Thoracic aorta (tissue), 2 donors: ENCODE results near the gene GATB. TPM values are rescaled to one million over a fixed set of nuclear protein-coding genes. Genes with fewer than 3 reads are reported as not detected.

Source experiments
- ATAC-seq: fragments of 150-250 bp; one replicate; pipeline ENCODE4 v1.8.0; 2017; ENCODE audit warnings: low read depth; ENCODE audit not compliant: insufficient number of reproducible peaks, low FRiP score
- DNase-seq: peaks from one replicate; pipeline ENCODE4 v3.0.0-alpha.2; 2020; ENCODE audit warnings: low spot score
- H3K27ac ChIP-seq, 2 donors: fragments of 200-600 bp; sonication (generic); 1 replicate in 1 of 2; 2 replicates in 1 of 2; pipeline ENCODE4 v1.5.1; 2016; ENCODE audit warnings: mild to moderate bottlenecking in 2 of 2, moderate library complexity in 2 of 2
- H3K27me3 ChIP-seq: fragments of 200-600 bp; sonication (generic); replicated peaks from 2 replicates; pipeline ENCODE4 v1.6.0; 2016; ENCODE audit warnings: mild to moderate bottlenecking; ENCODE audit not compliant: insufficient read depth
- H3K36me3 ChIP-seq: fragments of 200-600 bp; sonication (generic); one replicate; pipeline ENCODE4 v1.5.1; 2016
- H3K4me1 ChIP-seq, 2 donors: fragments of 200-600 bp; sonication (generic); 1 replicate in 1 of 2; 2 replicates in 1 of 2; pipeline versions ENCODE4 v1.5.1 to v1.6.0; 2016; ENCODE audit warnings: low read depth in 2 of 2, mild to moderate bottlenecking in 1 of 2; ENCODE audit not compliant: control insufficient read depth in 1 of 2
- H3K4me3 ChIP-seq: fragments of 200-600 bp; sonication (generic); 2 replicates; pipeline ENCODE4 v1.5.1; 2016; ENCODE audit warnings: mild to moderate bottlenecking
- H3K9me3 ChIP-seq: fragments of 200-600 bp; sonication (generic); 2 replicates; pipeline ENCODE4 v1.5.1; 2016
- total RNA-seq, 2 donors: library from RNA; depleted of rRNA; stranded (reverse); fragments of >200 nt; gene quantifications; one replicate each; pipeline versions ENCODE4 v1.1.0 to v1.2.3, GENCODE V29; 2016
- TF ChIP-seq, protein P1 (sequence below): fragments of 200-600 bp; sonication (generic); IDR thresholded peaks from one replicate; pipeline ENCODE4 v1.5.1; 2019; ENCODE audit warnings: antibody characterized with exemption

Gene GATB
- total RNA-seq, 2 donors from 2014 or later: 7.7 to 27.2 TPM

DNA sequence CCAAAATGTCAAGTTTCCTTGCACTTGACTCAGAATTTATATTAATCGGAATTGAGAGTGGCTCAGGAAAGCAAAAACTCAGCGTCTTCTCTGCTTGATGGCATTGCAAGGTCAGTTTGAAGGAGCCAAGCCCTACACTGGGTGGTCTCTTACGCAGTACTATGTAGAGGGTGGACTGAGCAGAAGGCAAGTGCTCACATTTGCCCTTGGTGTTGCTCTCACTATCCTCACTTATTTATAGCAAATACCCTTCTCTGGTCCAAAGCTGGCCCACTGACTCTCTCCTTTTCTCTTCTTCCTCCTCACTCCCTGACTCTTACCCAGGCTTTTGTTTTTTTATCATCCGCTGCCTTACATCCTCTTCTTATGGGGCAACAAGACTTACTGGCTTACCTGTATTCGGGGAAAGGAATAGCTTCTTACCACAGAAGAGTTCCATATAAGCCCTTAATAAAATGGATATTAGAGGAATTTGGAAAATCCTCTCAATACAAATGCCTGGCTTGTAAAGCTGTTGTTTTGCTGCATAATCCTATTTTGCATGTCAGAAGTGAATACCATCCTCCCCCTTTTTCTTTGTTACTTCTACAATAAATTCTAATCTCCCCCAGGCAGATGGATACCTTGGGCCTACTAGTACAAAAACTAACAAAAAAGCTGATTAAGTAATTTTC is 24.8 kb upstream of the GATB start:
- Histone ChIP-seq H3K27me3 (no peaks in the 10 kb centered on the region), H3K27ac (no peak overlapping the region), H3K4me1 (no peaks in the 10 kb centered on the region), H3K4me3 (no peak overlapping the region), H3K36me3 (no peaks in the 10 kb centered on the region), H3K9me3 (no peaks in the 10 kb centered on the region)
- DNase-seq (no peak), ATAC-seq (no peak)
- TF ChIP-seq, protein P1, sequence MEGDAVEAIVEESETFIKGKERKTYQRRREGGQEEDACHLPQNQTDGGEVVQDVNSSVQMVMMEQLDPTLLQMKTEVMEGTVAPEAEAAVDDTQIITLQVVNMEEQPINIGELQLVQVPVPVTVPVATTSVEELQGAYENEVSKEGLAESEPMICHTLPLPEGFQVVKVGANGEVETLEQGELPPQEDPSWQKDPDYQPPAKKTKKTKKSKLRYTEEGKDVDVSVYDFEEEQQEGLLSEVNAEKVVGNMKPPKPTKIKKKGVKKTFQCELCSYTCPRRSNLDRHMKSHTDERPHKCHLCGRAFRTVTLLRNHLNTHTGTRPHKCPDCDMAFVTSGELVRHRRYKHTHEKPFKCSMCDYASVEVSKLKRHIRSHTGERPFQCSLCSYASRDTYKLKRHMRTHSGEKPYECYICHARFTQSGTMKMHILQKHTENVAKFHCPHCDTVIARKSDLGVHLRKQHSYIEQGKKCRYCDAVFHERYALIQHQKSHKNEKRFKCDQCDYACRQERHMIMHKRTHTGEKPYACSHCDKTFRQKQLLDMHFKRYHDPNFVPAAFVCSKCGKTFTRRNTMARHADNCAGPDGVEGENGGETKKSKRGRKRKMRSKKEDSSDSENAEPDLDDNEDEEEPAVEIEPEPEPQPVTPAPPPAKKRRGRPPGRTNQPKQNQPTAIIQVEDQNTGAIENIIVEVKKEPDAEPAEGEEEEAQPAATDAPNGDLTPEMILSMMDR: no peak

DNA sequence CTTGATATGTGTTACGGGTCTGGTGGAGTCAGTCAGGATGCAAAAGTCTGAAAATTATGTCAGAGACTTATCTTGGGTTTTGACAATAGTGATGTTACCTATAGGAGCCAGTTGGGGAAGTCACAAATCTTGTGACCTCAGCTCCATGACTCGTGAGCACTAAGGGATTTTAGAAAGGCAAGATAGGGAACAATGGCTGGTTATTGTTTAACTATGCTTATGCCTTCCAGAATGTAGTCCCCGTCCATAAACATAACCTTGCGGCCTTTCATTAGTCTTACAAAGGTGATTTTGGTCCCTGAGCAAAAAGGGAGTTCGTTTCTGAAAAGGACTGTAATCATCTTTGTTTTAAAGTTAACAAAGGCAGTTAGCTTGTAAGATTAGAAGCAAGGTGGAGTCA is 23.9 kb upstream of the GATB start:
- Histone ChIP-seq H3K9me3 (no peaks in the 10 kb centered on the region), H3K27ac (no peak overlapping the region), H3K4me3 (no peak overlapping the region), H3K36me3 (no peaks in the 10 kb centered on the region), H3K27me3 (no peaks in the 10 kb centered on the region), H3K4me1 (no peaks in the 10 kb centered on the region)
- TF ChIP-seq, protein P1: no peak
- DNase-seq (no peak), ATAC-seq (no peak)

DNA sequence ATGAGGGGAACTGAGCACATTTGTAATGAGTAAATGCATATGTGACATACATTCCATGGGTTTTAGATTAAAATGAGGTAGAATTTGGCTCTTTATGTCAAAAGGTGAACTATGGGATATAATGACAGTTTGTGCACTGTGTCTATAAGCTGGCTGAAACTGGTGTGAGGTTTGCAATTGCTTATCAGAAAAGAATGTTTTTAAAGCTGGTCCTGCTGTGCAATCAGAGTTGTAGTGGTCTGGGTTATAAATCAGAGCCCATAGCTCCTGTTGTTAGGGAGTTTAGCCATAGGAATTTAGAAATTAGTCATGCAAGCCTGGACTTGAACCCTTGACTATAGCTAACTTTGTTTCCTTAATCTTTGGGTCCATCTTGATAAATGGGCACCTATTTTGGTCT is 23.1 kb upstream of the GATB start:
- no peak for ATAC-seq
- H3K36me3 ChIP-seq: no peaks in the 10 kb centered on the region
- no peak for DNase-seq
- H3K9me3 ChIP-seq: no peaks in the 10 kb centered on the region
- H3K27me3 ChIP-seq: no peaks in the 10 kb centered on the region
- H3K27ac ChIP-seq: no peak overlapping the region
- H3K4me1 ChIP-seq: no peaks in the 10 kb centered on the region
- TF ChIP-seq, protein P1: no peak
- no peak overlapping the region for H3K4me3 ChIP-seq

- Histone ChIP-seq H3K4me1 (no peaks in the 10 kb centered on the region), H3K27me3 (no peaks in the 10 kb centered on the region), H3K9me3 (no peaks in the 10 kb centered on the region), H3K36me3 (no peaks in the 10 kb centered on the region), H3K27ac (no peak overlapping the region), H3K4me3 (no peak overlapping the region)
- no peak for ATAC-seq
- TF ChIP-seq, protein P1: no peak
- no peak for DNase-seq
Observed at GRCh38 chr4:151782296-151782695, 21.5 kb upstream of the GATB start.

GRCh38 chr4:151781026-151781425 is 20.2 kb upstream of the GATB start:
- no peak for DNase-seq
- Histone ChIP-seq H3K4me1 (no peaks in the 10 kb centered on the region), H3K27ac (no peak overlapping the region), H3K36me3 (no peaks in the 10 kb centered on the region), H3K4me3 (no peak overlapping the region), H3K9me3 (no peaks in the 10 kb centered on the region), H3K27me3 (no peaks in the 10 kb centered on the region)
- ATAC-seq: no peak
- TF ChIP-seq, protein P1: no peak
